ENCODE results near the gene SV2B.

The SV2B gene

GRCh38 chr15:91227117-91227516 lies 127.1 kb downstream of the SV2B start:
- DNase-seq (ENCODE audit: low read depth in 3 of 3, low spot score in 1 of 3): no peak

- no peak for DNase-seq (ENCODE audit: low read depth in 3 of 3, low spot score in 1 of 3)
Measured at GRCh38 chr15:91227766-91228165, 127.7 kb downstream of the SV2B start.

DNA sequence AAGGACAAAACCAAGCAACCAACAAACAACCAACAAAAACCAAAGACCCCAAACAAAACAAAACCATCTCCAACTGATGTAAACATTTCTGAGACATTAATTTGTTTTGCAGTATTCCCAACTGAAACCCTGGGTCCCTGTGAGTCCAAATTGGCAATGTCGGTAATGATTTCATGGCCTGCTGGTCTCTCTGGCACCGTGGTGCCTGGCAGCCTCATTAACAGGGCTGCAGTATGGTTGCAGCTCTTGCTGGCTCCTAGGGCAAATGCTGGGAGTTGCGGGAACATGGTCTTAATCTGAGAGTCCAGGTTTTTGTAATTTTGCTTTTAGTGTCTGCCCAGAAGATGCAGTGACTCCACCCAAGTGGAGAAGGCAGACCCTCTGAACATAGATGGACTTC lies 128.3 kb downstream of the SV2B start:
- no peak for DNase-seq (ENCODE audit: low read depth in 3 of 3, low spot score in 1 of 3)

GRCh38 chr15:91228890-91229289 lies 128.8 kb downstream of the SV2B start:
- DNase-seq (ENCODE audit: low read depth in 3 of 3, low spot score in 1 of 3): no peak

DNA sequence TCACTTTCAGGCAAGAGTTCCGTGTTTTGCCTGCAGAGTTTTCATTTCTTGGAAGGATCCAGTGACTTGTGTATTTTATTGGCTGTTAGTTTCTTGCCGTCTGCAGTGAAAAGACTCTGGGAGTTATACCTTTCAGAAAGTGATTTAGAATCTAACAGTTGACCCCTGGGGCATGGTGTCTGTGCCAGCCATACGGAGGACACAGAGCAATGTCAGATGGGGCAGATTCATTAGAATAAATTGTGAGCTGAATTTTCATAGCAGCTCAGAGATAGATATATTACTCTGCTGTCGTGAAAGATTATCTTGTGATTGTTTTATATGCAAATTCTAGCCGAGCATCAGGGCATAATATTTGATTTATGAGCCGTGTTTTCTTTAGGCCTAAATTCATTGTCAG lies 131.6 kb downstream of the SV2B start:
- DNase-seq (ENCODE audit: low read depth in 3 of 3, low spot score in 1 of 3): no peak

GRCh38 chr15:91234759-91235158 lies 134.7 kb downstream of the SV2B start:
- DNase-seq (ENCODE audit: low read depth in 3 of 3, low spot score in 1 of 3): no peak

DNA sequence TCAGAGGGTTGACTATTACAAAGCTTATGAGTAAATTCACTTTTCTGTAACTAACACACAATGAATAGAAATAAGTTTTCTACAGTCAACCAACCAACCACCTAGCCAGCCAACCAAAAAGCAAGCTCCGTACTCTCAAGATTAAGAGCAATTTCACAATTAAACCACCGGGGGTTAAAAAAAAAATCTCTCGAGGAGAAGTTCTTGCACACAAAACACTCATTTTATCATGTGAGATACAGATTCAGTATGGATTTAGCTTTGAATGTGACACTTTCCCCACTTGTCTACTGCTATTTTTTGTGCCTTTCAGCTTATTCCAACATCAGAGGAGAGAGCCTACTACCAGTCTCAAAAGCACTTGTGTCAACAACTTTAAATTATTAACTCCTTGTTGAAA lies 135.3 kb downstream of the SV2B start:
- no peak for DNase-seq (ENCODE audit: low read depth in 3 of 3, low spot score in 1 of 3)

DNA sequence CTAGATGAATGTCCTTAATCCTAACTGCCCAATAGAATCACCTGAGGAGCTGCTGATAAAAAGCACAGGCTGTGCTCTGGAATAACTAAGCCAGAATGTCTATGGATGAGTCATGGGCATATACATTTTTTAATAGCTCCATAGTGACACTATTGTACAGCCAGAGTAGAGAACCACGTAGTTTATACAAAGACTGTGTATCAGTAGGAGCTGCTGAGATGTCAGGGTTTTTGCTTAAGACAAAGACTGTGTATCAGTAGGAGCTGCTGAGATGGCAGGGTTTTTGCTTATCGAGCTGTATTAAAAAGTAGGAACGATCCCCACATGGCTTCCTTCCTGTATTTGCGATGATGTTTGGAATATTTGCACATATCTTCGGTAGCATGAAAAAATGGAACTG lies 137.4 kb downstream of the SV2B start:
- DNase-seq (ENCODE audit: low read depth in 3 of 3, low spot score in 1 of 3): no peak

DNA sequence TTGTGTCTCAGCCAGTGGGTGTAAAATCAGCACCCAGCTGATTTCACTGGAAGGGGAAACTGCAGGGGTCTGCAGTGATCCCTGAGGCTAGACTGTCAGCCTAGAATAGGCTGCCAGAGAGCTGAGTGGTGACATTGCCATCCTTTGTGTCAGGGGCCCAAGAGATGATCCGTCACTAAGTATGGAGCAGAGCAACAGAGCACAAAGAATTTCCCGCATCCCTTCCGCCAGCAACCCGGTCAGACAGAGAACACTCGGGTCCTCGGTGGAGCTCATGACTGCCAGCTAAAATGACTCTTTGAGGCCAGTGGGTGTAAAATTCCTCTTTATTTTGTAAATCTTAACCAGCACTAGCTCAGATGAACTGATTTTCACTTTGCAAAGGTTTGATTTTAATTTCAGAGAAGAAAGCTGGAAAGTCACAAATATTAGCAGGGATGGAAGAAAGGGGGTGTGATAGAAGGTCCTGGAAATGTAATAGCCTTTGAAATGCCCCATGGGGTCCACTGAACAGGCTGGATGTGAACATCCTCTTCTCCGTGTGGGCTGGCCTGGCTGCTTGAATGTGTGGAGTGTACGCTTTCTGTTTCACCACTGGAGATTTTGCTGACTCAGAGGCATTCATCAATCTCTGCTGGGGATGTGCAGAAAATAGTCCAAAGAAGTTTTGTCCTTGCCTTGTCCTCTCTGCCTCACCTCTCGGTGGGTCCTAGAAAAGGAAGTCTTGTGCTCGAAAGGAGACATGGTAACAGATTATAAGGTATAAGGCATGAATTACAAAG lies 138.8 kb downstream of the SV2B start:
- no peak for DNase-seq (ENCODE audit: low read depth in 3 of 3, low spot score in 1 of 3)

DNA sequence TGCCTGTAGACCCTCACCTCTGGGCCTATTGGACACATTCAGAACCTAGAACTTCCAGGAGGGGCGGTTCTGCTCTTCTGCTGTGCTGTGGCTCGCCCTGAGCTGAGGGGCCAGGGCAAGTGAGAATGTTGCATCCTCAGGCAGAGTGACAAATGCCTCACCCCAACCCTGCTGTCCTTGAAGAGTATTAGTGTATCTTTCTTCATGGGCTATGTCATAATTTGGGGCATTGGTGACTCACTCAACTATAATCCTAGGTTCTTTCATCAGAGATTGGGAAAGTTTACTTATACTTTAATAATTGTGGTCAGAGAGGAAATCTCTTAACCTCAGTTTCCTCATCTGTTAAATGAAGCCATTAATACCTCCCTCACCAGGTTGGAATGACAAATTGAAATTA lies 143.8 kb downstream of the SV2B start:
- no peak for DNase-seq (ENCODE audit: low read depth in 3 of 3, low spot score in 1 of 3)

- no peak for DNase-seq (ENCODE audit: low read depth in 3 of 3, low spot score in 1 of 3)
Measured at GRCh38 chr15:91244919-91245318, 144.9 kb downstream of the SV2B start.

GRCh38 chr15:91246998-91247397 lies 146.9 kb downstream of the SV2B start:
- no peak for DNase-seq (ENCODE audit: low read depth in 3 of 3, low spot score in 1 of 3)

DNA sequence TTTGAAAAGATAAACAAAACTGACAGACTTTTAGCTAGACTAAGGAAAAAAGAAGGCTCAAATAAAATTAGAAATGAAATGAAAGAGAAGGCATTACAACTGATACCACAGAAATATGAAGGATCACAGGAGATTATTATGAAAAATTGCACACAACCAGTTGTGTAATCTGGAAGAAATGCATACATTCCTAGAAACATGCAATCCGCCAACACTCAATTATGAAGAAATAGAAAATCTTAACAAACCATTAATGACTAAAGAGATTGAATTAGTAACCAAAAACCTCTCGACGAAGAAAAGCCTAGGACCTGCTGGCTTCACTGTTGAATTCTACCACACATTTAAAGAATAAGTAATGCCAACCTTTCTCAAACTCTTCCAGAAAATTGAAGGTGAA lies 149.5 kb downstream of the SV2B start:
- DNase-seq (ENCODE audit: low read depth in 3 of 3, low spot score in 1 of 3): no peak

- DNase-seq (ENCODE audit: low read depth in 3 of 3, low spot score in 1 of 3): no peak
Measured at GRCh38 chr15:91252322-91252721, 152.3 kb downstream of the SV2B start.

DNA sequence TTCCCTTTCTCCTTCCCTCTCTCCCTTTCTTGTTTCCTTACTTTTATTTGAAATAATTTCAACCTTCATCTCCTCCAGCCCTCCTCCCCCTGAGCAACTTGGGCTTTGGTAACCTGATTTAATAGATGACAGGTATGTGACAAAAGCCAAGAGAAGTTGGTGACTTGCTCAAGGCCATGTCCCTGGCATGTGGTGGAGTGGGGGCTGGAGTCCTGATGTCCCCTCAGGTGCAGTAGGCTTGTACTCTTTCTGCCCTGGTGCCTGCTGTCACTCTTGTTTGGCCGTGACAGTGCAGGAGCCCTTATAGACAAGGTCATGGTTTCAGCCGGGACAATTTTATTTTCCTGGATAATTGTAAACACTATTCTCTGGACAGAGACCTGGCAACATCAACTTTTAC lies 152.7 kb downstream of the SV2B start:
- no peak for DNase-seq (ENCODE audit: low read depth in 3 of 3, low spot score in 1 of 3)

DNA sequence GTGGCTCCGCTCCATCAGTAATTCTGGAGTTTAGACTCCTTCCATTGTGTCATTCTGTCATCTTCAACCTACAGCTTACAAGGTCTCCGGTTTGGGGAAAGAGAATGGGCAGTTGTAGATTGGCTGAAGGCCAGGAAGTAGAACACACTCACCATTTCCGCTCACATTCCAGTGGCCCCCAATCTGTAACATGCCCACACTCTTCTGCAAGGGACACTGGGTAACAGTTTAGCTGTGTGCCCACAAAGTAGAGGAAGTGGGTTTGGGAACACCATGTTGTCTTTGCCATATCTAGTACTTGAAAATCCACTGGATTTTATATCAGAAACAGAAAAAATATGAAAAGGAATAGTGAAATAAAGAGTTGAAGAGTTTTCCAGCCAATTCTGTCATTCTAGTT lies 153.5 kb downstream of the SV2B start:
- DNase-seq (ENCODE audit: low read depth in 3 of 3, low spot score in 1 of 3): no peak

DNA sequence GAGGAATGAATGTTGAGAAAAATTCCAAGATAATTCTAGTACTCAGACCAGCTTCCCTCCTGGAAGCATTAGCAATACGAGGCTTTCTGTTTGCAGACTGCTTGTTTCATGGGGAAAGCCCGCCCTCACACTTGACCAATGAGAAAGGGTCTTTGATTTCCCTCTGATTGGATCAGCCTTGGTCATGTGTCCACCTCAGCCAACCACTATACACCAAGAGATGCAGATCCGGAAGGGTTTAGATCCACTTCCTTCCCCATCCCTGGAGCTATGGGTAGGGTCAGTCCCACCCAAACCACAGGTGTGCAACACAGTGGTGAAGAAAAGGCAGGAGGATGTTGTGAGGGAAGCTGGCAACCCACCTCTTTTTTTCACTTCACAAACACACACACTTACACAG lies 154.7 kb downstream of the SV2B start:
- no peak for DNase-seq (ENCODE audit: low read depth in 3 of 3, low spot score in 1 of 3)

- no peak for DNase-seq (ENCODE audit: low read depth in 3 of 3, low spot score in 1 of 3)
Measured at GRCh38 chr15:91255670-91256192, 155.7 kb downstream of the SV2B start.

- DNase-seq (ENCODE audit: low read depth in 3 of 3, low spot score in 1 of 3): no peak
Measured at GRCh38 chr15:91257746-91258414, 157.8 kb downstream of the SV2B start.

DNA sequence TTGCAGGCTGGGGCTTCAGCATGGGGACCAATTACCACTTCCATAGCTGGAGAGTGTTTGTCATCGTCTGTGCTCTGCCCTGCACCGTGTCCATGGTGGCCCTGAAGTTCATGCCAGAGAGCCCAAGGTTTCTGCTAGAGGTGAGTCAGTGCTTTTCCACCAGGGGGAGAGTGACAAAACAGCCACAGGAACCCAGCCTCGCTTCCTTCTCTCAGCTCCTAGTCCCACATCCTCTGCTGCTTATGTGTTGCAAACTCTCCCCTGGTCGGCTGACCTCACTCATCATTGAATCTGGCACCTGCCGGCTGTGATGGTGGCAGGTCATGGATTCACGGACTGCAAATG lies 158.3 kb downstream of the SV2B start:
- no peak for DNase-seq (ENCODE audit: low read depth in 3 of 3, low spot score in 1 of 3)

GRCh38 chr15:91259077-91259476 lies 159.0 kb downstream of the SV2B start:
- no peak for DNase-seq (ENCODE audit: low read depth in 3 of 3, low spot score in 1 of 3)

DNA sequence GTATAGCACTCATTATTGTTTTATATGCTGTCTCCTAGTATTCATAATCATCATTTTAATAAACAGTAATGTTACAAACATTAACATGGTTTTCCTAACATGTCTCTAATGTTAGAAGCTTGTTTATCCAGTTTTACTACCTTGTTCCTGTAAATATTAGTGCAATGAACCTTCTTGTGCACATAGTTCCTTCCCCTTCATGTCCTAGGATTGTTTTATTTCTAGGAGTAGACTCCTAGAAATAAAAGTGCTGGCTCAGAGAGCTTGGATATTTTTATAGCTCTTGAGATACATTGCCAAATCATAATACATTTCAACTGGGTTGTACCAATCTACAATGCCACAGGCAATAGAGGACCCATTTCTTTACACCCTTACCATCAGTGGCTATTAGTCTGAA lies 161.3 kb downstream of the SV2B start:
- no peak for DNase-seq (ENCODE audit: low read depth in 3 of 3, low spot score in 1 of 3)

Measured in stimulated activated CD4-positive, alpha-beta T cell treated with anti-CD3 and anti-CD28 coated beads, TNF-alpha, amount 100 ng/mL, for 1 hour (primary cell).